HepG2 (cell line): ENCODE results near the gene TBL3. TPM values are rescaled to one million over a fixed set of nuclear protein-coding genes. Genes with fewer than 3 reads are reported as not detected.

Source experiments
- ATF3 ChIP-seq: sonication (generic); formaldehyde crosslinking; IDR thresholded peaks from 2 replicates; pipeline ENCODE4 v1.4.0; 2020; ENCODE audit warnings: missing genetic modification reagents
- BCL3 ChIP-seq: sonication (generic); formaldehyde crosslinking; IDR thresholded peaks from 2 replicates; pipeline ENCODE4 v1.5.1; 2020; ENCODE audit warnings: mild to moderate bottlenecking, missing genetic modification reagents, moderate library complexity
- EZH2 ChIP-seq: conservative IDR thresholded peaks from 2 replicates; pipeline ENCODE4 v1.6.1; 2012; ENCODE audit warnings: mild to moderate bottlenecking, low read depth, low read length, moderate library complexity
- FOXA3 ChIP-seq: IDR thresholded peaks from 2 replicates; pipeline ENCODE4 v1.6.1; 2016; ENCODE audit warnings: missing genetic modification reagents, missing compliant biosample characterization
- GABPB1 ChIP-seq: IDR thresholded peaks from 2 replicates; pipeline ENCODE4 v1.6.1; 2016; ENCODE audit warnings: mild to moderate bottlenecking, missing genetic modification reagents, moderate library complexity, missing compliant biosample characterization
- HNF1B ChIP-seq: sonication (generic); formaldehyde crosslinking; IDR thresholded peaks from 2 replicates; pipeline ENCODE4 v1.5.1; 2020; ENCODE audit warnings: mild to moderate bottlenecking, moderate library complexity, missing genetic modification reagents
- HNRNPLL ChIP-seq: fragments of 200-400 bp; formaldehyde crosslinking; IDR thresholded peaks from 2 replicates; pipeline ENCODE4 v1.6.1; 2017; ENCODE audit warnings: mild to moderate bottlenecking, low read depth, low read length; ENCODE audit not compliant: poor library complexity, severe bottlenecking
- KDM2A ChIP-seq: sonication (generic); formaldehyde crosslinking; IDR thresholded peaks from 2 replicates; pipeline ENCODE4 v1.4.0; 2020; ENCODE audit warnings: low read depth, missing genetic modification reagents, borderline replicate concordance
- NRL ChIP-seq: sonication (generic); formaldehyde crosslinking; IDR thresholded peaks from 2 replicates; pipeline ENCODE4 v1.5.0; 2020; ENCODE audit warnings: missing genetic modification reagents, mild to moderate bottlenecking, moderate library complexity, borderline replicate concordance
- PCBP1 ChIP-seq: fragments of 200-400 bp; formaldehyde crosslinking; IDR thresholded peaks from 2 replicates; pipeline ENCODE4 v1.6.1; 2017; ENCODE audit warnings: mild to moderate bottlenecking, low read depth, low read length, borderline replicate concordance
- SAP130 ChIP-seq: IDR thresholded peaks from 2 replicates; pipeline ENCODE4 v1.6.1; 2016; ENCODE audit warnings: low read depth
- SOX5 ChIP-seq: IDR thresholded peaks from 2 replicates; pipeline ENCODE4 v1.6.1; 2016; ENCODE audit warnings: borderline replicate concordance
- SP4 ChIP-seq: sonication (generic); formaldehyde crosslinking; IDR thresholded peaks from 2 replicates; pipeline ENCODE4 v1.8.1; 2023; ENCODE audit warnings: mild to moderate bottlenecking, missing genetic modification reagents
- ZNF609 ChIP-seq: sonication (generic); formaldehyde crosslinking; IDR thresholded peaks from 2 replicates; pipeline ENCODE4 v1.4.0; 2020; ENCODE audit warnings: mild to moderate bottlenecking, missing genetic modification reagents, borderline replicate concordance
- ZNF724P ChIP-seq: sonication (generic); formaldehyde crosslinking; IDR thresholded peaks from 2 replicates; pipeline ENCODE4 v1.8.0; 2022; ENCODE audit warnings: missing genetic modification reagents, borderline replicate concordance
- ZNF770 ChIP-seq: sonication (generic); formaldehyde crosslinking; IDR thresholded peaks from 2 replicates; pipeline ENCODE4 v1.5.0; 2020; ENCODE audit warnings: mild to moderate bottlenecking, missing genetic modification reagents
- polyA plus RNA-seq, 8 experiments: library from polyadenylated mRNA; depleted of rRNA in 3 of 8; stranded (reverse) in 7 of 8; unstranded in 1 of 8; fragments of >200 nt; fragmentation: Illumina TruSeq in 4 of 8; extraction: Trizol in 4 of 8; gene quantifications; 2 replicates each; pipeline versions ENCODE4 v1.2.1 to v1.2.3, GENCODE V29; 2011 to 2016; ENCODE audit warnings: low read depth in 4 of 8, missing spikeins in 1 of 8, mixed read lengths in 1 of 8; ENCODE audit not compliant: insufficient read depth in 1 of 8
- total RNA-seq, 5 experiments: library from RNA; depleted of rRNA; stranded (reverse); fragments of >200 nt; fragmentation: Illumina TruSeq; extraction: Trizol; gene quantifications; 2 replicates each; pipeline ENCODE4 v1.2.3, GENCODE V29; 2016; ENCODE audit warnings: low read depth in 1 of 5

TBL3 gene
- total and polyA plus RNA-seq, 2 of the 13 experiments (the other 11 are each of a cell fraction or from before 2014, with no cell fraction given), result 16.8 to 38.0 TPM

GRCh38 chr16:1990351-1991134 is 18.7 kb downstream of the TBL3 start (continued):
- TF ChIP-seq ZNF770 (CRISPR knock-in tag) (peak; percentile 60), FOXA3 (0 out of 2 replicates have a peak, but pooled peaks have one; percentile 13), ZNF609 (CRISPR knock-in tag) (no peak), GABPB1 (CRISPR knock-in tag) (peak; percentile 59; the same call in 1 of the 2 replicates), PCBP1 (0 out of 2 replicates have a peak, but pooled peaks have one; percentile 54), SP4 (CRISPR knock-in tag) (peak; percentile 4; the same call in 1 of the 2 replicates), BCL3 (CRISPR knock-in tag) (no peak), ZNF724P (CRISPR knock-in tag) (0 out of 2 replicates have a peak, but pooled peaks have one; percentile 18), HNF1B (CRISPR knock-in tag) (peak; percentile 44; the same call in 1 of the 2 replicates), EZH2 (no peak), KDM2A (CRISPR knock-in tag) (peak; percentile 49; the same call in 1 of the 2 replicates), NRL (peak; percentile 44; the same call in 1 of the 2 replicates), HNRNPLL (peak; percentile 19), SOX5 (CRISPR knock-in tag) (0 out of 2 replicates have a peak, but pooled peaks have one; percentile 19), ATF3 (CRISPR knock-in tag) (peak; percentile 45; the same call in 1 of the 2 replicates), SAP130 (peak; percentile 33)
